GM18517 (cell line): Measurements from ENCODE around the gene PFKM.
A peak's percentile ranks its signal among the peaks of the same experiment; 100 is the strongest.

Experiments used
- ATAC-seq: cut with Tn5 transposase; IDR thresholded peaks from one replicate; pipeline ENCODE4 v1.9.1; 2021; ENCODE audit warnings: mild to moderate bottlenecking, moderate library complexity; ENCODE audit not compliant: unreplicated experiment

PFKM gene

GRCh38 chr12:48184549-48184922, 65.4 kb downstream of the PFKM start:
- ATAC-seq = no peak

- ATAC-seq = no peak
Measured at GRCh38 chr12:48185181-48185919, 66.2 kb downstream of the PFKM start.

- no peak for ATAC-seq
Measured at GRCh38 chr12:48187916-48188695, 68.9 kb downstream of the PFKM start.

- ATAC-seq = peak; percentile 77
Measured at GRCh38 chr12:48189331-48190125, 70.4 kb downstream of the PFKM start.

GRCh38 chr12:48191096-48191495, 71.9 kb downstream of the PFKM start:
- no peak for ATAC-seq

GRCh38 chr12:48192861-48193260, 73.7 kb downstream of the PFKM start:
- ATAC-seq = no peak

- no peak for ATAC-seq
Measured at GRCh38 chr12:48193623-48194022, 74.5 kb downstream of the PFKM start.

- ATAC-seq = no peak
Measured at GRCh38 chr12:48194799-48195201, 75.6 kb downstream of the PFKM start.
